Measurements from ENCODE around the gene ITGA5.

DNA sequence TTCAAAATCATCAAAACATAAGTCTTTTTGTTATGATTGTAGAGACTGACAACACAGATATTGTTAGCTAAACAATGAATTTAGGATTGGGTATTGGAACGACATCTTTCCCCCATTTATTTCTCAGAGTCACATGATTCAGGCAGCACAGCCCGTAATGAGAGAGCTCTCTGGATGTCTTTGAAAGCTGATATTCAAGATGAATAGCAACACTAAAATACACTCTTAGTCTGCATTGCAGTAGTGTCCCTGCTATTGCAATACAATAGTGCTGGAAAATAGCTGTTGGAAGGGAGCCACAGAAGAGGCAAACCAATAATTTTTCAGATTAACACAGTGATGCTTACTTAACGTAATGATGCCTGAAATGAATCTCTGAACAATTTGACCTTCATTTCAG lies 44.4 kb upstream of the ITGA5 start:
- TF ChIP-seq, protein P1, sequence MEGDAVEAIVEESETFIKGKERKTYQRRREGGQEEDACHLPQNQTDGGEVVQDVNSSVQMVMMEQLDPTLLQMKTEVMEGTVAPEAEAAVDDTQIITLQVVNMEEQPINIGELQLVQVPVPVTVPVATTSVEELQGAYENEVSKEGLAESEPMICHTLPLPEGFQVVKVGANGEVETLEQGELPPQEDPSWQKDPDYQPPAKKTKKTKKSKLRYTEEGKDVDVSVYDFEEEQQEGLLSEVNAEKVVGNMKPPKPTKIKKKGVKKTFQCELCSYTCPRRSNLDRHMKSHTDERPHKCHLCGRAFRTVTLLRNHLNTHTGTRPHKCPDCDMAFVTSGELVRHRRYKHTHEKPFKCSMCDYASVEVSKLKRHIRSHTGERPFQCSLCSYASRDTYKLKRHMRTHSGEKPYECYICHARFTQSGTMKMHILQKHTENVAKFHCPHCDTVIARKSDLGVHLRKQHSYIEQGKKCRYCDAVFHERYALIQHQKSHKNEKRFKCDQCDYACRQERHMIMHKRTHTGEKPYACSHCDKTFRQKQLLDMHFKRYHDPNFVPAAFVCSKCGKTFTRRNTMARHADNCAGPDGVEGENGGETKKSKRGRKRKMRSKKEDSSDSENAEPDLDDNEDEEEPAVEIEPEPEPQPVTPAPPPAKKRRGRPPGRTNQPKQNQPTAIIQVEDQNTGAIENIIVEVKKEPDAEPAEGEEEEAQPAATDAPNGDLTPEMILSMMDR (IDR thresholded peaks at IDR 0.05; ENCODE audit: low read depth, low read length, poor library complexity, severe bottlenecking): no peak
- TF ChIP-seq EZH2phosphoT487 (IDR thresholded peaks at IDR 0.05; ENCODE audit: borderline replicate concordance, low read length): no peak
